ENCODE measurements around the gene TRUB1.
"Not testable (repeated sequence)": the region's sequence is repeated elsewhere in the genome, so short reads cannot be mapped to it uniquely, and the experiment has no call there.

The TRUB1 gene
- 18.2 to 22.3 reads per million in 2 donors for total RNA-seq

DNA sequence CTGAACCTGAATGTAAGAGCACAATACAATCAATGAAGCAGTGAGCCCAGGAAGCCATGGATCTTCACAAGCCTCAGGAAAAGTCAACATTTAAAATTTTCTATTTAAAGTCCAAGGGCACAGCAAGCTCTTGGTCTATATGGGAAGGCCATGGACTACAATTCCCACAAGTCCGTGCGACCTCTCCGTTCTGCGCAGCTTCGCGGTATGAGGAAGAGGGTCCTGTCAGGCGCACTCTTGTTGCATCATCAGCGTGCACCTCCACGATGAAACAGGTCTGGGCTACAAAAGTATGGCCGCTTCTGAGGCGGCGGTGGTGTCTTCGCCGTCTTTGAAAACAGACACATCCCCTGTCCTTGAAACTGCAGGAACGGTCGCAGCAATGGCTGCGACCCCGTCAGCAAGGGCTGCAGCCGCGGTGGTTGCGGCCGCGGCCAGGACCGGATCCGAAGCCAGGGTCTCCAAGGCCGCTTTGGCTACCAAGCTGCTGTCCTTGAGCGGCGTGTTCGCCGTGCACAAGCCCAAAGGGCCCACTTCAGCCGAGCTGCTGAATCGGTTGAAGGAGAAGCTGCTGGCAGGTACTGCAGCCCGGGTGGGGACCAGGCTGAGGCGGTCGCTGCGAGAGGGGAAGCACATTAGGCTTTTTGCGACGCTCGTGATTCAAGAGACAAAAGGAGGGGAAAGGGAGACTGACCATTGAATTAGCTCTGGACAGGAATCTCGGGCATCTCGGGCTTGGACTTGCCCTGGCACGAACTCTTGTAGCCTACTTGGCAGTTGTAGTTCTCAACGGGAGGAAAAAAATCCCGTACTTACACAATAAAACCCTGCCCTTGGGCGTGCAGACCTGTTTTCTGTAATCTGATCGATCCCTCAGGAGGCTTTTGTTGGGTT is at the start of gene TRUB1:
TRUB1 (plus strand) TSS at position 234 of the 894 bp plus-strand sequence; CDS start at position 293, 59 bp downstream.
- DNase-seq, result peak; percentile 18

DNA sequence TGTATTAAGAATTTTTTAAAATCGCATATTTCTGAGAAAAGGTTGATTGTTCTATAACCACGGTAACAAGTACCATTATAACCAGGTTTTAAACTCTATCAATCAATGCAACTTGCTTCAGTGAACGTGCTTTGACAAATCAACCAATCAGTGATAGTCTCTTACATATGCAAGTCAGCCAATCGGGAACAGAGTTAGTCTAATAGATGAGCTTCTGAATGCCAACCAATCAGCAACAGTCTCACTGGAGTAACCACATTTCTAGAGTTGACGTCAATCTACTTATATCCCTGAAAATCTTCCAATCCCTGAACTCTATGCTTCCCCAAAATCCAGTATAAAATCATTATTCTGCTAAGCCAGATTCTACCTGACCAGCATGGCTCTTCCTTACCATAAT is 44.7 kb upstream of the TRUB1 start:
- DNase-seq, result no peak

DNA sequence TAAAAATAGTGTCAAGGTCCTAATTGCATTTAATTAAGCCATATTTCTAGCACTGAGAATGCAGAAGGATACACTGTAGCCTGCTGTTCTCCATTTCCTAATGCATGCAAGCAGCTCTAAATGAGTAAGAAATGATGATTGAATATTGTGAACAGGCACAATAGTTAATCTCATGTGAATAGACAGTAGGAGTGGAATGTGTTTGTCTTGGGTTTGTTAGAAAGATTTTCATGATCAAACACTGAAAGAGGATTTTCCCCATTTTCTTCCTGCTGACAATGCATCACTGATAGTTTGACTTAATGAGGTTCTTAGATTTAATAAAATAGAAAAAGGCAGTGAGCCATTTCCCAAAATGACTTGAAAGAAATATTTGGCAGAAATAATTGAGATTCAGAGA is 43.1 kb upstream of the TRUB1 start:
- DNase-seq, result no peak

DNA sequence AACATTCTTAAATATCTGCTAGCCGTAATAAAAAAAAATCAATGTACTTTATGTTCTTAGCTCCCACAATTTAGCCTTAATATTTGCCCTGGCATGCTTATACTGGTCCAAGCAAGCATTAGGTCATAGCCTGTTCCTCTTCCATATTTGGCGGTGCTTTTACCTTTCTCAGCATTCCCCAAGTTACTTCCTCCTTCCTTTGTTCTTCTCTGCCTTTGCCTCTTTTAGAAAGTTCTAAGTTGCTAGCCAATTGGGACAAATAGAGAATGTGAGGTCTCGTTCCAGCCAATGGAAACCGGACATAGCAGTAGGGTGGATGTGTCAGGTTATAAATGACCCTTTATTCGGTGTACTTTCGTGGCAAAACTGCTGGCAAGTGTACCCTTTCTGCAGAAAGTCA is 41.0 kb upstream of the TRUB1 start:
- not testable (repeated sequence) for DNase-seq

DNA sequence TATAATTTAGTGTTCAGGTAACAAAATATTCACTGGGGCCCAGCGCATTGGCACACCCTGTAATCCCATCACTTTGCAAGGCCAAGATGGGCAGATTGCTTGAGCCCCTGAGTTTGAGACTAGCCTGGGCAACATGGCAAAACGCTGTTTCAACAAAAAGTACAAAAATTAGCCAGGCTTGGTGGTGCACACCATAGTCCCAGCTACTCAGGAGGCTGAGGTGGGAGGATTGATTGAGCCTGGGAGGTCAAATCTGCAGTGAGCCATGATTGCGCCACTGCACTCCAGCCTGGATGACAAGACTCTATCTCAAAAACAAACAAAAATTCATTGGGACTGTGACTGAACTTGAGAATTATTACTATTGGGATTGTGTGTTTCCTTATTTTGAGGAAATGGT is 40.4 kb upstream of the TRUB1 start:
- DNase-seq, result no peak

DNA sequence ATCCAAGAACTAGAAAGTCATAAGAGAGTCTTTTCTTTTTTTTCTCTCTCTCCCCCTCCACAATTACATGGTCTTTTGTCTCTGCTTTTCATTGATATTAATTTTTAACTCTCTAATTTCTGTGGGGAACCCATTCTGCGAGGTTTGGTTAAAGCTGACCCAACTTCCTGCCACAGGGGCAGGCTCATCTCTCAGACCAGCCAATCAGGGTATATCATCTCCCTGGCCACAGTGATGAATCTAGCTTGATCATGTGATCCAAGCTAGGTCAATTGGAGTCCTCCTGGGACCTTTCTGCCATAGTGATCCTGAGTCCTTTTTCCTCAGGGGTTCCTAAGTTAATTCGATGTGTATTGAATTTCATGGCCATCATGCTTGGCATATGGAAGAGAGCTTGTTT is 38.0 kb upstream of the TRUB1 start:
- no peak for DNase-seq

DNA sequence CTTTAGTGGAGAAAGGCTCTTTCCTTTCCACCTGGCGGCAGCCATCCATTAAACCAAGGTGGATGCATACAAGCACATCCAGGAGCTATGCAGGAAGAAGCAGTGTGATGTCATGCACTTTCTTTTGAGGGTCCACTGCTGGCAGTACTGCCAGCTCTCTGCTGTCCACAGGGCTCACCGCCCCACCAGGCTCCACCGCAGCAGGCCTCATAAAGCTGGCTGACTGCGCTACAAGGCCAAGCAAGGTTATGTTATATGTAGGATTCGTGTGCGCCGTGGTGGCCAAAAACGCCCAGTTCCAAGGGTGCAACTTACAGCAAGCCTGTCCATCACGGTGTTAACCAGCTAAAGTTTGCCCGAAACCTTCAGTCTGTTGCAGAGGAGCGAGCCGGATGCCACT is 37.3 kb upstream of the TRUB1 start:
- DNase-seq, result no peak

DNA sequence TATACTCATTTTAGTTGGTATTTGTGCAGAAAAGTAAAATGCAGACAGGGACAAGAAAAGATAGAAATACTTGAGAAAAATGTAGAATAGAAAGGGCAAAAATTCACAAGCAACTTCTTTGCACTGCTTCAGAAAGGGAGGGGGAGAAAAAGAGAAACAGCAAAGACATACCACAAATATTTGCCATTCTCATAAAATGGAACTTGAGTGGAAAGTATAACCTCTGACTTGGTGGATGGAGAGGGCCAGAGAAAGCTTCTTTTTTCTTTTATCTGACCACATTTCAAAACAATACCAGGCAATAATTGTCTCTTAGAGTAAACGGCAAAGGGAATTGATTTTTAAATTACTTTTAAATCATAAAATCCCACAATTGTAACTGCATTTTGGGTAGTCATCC is 35.8 kb upstream of the TRUB1 start:
- no peak for DNase-seq

DNA sequence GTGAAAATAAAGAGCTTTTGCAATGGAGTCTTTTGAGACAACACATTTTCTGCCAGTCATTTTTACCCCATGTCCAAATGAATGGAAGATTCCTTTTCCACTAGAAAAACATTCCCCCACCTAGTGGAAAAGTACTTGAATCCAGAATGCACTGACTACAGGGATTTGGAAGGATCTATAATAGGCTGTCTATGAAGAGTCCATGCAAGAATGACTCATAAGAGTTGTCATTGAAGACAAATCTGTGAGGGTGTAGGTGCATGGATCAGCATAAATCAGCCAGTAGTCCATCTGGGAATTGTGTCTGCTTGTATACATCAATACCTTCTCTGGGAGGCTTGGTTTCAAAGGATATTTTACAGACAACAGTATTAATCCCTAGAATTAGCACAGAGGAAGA is 32.5 kb upstream of the TRUB1 start:
- DNase-seq, result no peak

DNA sequence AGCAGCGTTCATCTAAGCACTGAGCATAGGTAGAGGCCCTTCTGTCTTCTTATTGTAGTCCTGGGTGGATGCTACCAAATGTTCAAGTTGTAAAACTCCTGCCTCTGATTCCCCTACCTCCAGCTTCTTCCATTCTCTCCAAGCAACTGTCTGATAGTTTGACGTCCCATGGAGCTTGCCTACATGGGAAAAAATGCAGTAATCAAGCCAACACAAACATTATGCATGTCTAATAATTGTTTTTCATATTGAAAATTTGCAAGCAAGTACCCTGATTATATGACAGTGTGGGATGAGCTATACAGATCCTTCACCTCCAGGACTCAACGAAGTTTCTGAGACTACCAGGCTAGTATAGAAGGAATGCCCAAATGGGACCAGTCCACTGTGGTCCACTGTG is 31.0 kb upstream of the TRUB1 start:
- no peak for DNase-seq

DNA sequence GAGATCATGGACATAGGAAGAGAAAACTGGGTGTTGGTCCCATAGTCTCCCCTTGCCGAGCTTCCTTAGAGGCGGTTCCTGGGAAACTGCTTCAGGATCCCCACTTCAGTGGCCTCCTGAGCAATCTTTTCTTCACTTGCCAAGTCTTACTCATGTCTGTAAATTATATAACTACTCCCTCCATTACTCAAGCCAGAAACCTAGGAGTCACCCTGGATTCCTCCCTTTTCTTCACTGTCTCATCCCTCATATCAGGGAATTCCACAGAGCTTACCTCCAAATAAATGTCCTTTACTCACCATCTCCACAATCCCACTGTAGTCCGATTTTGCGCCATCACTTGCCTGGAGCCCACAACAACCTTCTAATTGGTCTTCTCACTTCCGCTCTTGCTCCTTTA is 29.1 kb upstream of the TRUB1 start:
- no peak for DNase-seq

DNA sequence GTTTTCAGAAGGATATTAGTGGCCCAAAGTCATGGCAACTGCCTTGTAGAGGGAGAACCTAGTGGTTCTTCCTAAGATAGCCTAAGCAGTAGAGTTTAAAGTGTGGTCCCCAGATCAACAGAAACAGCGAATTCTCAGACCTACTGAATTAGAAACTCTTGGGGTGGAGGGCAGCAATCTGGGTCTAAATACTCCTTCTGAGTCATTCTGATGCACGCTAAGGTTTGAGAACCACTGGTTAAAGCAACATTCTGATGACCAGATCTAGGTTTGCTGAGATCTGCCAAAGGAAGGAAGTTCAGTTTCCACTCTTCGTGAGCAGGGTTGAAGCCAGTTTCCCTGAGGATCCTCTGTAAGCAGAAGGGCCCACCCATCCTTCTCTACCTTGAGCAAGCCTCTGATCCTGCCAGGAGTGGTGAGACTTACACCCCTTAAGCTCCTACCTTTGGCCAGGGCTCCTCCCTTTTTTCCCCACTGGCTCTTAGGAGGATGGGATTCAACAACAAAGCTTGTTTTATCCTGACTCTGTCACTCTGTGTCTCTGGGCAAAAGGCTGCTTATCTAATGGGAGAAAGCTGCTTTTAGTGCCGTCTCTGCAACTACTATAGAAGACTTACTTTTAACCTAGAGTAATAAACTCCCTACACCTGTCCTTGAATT is 26.8 kb upstream of the TRUB1 start:
- no peak for DNase-seq

DNA sequence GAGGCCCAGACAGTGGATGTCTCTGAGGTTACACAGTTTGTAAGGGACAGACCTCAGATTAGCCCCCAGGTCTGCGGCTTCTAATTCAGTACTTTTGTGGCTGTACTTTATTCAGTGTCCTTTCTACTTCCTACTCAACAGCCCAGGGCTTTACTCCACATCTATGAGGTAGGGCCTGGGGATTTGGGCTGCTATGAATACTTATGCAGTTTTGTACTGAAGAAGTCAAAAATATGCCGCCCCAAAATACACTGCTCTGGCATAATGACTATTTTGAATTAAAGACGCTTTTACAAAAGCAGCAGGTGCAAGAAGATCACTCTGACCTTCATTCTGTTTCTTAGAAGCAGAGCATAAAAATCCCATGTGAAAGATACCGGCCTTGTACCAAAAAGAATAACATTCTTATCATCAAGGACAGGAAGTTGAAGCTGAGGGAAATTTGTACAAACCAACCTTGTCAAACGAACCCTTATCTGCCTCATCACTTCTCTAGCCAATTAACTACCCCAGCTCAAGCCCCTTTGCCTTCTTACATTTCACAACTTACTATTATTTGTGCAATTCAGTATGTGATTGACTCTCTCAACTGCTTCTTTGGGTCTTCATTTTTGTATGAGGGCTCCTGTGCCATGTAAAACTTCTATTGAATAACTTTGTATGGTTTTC is 26.1 kb upstream of the TRUB1 start:
- DNase-seq, result no peak

DNA sequence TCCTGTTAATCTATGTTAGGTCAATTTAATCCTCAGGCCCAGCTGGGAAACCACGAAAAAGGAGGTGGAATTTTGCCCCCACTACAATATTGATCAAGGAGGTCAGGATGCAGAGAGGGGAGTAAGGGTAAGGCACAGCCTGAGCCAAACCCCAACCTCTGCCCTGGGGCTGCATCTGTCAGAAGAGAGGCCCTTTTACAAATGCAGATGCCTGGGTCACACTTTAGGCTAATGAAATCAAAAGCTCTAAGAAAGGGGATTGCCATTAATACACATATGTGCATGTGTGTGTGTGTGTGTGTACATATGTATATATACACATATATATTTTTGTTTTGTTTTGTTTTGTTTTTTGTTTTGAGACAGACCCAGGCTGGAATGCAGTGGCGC is 25.5 kb upstream of the TRUB1 start:
- no peak for DNase-seq

DNA sequence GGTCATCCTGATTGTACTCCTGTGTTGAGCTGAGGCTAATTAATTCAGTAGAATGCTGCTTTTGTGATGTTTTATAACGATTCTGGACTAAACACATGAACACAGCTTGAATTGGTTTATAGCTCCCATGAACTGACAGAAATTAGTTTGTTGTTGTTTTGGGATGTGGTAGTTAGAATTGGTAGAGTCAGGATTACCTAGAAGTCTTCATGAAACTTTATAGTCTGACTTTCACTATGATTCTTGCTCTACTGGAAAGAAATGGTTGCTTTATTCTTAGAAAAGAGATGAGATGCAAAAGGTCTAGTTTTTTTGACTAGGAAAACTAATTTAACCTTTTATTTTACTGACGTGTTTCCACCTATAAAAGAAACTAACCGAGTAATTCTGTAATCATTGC is 23.4 kb upstream of the TRUB1 start:
- DNase-seq, result no peak

DNA sequence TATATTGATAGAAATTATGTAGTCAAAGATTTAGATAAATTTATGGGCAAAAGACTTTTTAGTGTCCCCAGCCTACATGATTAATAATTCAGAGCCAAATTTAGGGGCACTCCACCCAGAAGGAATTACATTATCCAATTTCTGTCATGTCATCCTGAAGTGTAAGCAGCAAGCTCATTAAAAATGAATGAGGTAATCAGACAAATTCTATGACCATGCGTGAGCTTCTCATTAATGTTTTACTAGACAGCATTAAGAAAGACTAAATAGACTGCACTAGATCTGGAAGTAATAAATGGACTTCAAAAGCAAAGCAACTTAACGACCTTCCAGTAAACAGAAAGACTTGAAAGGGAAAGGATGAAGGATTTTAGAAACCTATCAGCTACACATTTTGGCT is 22.7 kb upstream of the TRUB1 start:
- no peak for DNase-seq

DNA sequence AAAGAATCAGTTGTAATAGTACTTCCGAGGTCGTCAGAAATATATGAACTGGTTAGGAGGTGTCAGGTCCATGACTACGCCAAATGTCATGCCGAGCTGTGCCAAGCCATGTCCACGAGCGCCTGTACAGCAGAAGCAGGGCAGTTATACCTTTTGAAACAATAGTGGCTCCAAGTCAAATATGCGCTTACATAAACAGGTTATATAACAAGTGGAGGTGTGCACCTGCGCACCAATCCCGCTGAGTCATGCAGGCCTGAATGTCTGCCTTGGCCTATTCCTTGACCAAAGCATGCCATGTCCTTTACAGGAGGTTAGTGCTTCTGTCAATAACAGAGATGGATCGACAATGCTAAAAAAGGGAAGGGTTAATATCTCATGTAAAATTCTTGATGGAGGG is 21.3 kb upstream of the TRUB1 start:
- no peak for DNase-seq

DNA sequence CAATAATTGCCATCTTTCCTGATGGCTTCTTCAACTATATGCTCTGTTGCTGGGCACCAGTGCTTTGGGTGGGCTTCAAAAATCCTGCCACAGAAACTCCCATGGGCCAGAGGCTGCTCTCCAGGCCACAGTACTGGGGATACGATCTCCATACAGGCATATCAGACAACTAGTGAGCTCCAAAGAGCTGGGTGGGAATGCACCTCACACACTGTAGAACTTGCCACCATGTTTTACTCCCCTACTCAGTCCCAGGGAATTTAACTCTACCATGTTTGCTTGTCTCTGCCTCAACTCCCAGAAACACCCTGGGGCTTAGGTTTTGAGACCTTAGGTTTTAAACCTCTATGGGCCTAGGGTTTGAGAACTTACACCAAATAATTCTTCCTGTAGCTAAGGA is 20.5 kb upstream of the TRUB1 start:
- DNase-seq, result no peak

DNA sequence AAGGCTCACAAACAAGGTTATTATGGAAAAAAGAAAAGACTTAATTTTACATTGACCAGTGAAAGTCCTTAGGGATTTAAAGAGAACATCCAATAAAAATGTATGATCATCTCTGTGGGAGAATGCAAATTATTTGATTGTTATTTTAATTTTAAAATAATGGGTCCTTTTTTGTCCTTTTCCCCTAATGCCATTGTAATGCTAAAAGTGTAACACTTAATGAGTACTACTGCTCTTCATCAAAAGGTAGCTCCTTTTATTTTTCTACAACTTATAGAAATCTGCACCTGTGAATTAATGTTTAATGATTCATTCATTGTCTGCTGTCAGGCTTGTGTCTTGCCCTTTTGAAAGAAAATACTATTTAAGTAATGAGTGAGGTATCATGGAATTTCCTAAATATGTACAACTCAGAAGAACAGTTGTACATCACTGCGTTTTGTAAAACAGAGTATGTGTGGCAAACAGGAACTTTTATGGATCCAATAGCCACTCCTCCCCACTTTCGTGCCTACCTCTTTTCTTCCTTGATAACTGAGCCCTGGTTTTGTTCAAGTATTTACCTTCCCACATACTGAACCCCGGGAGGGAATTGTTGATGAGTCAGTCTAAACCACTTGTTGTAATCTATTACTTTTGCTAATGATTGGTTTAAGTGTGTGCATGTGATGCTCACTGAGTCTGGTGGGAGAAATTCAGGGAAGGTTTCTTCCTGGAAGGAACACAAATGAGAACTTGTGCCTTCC is 19.9 kb upstream of the TRUB1 start:
- no peak for DNase-seq

DNA sequence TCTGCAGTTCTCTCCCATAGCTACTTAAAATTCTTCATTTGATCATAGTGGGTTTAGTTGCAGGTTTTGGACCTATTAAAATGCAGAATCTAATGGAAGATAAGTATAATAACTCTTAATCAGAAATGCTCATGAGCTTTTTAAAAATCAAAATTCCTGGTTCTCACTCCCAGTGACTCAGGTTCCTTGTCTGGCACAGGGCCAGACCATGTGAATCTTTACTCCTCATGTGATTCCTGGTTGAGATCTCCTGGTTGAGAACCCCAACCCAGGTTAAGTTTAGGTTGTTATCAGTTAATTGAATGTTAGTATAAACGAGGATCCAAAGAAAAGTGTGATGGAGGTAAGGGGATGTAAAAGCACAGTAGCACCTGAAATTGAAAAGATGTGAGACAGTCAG is 17.5 kb upstream of the TRUB1 start:
- DNase-seq, result no peak

DNA sequence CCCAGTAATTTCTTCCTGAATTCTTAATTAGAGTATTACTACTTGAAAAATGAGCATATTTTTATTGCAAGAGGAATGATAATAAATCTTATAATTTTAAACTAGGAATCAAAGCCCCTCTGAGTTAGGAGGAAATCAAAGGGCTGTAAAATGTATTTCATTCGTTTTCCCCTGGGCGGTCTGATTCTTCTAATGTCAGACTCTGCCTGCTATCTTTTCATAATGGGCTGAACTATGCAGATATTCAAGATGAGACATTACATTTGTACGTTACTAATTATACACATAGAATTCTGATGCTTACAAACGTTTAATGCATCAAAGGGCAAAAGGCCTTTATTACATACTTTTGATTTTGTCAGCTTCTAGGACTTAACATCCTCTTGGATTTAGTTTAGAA is 16.0 kb upstream of the TRUB1 start:
- DNase-seq, result no peak

DNA sequence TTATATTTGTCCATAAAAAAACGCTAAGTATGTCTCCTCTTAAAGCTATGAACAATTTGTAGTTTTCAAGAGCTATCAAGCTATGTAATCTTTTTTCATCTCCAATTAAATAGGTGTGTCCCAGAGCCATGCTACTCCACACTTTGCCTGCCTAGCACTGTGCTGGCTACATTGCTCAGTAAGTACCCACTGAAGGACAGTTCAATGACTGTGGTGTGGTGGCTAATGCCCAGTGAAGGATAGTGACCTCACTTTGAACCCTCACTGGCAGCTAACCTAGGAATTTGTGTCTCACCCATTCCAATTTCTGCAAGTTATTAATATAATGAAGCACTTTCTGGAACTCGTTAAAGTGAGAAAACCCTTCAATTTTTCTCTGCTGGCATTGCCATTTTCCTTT is 14.4 kb upstream of the TRUB1 start:
- DNase-seq, result no peak
